ENCODE results near the gene RHBDD1.
A peak's percentile ranks its signal among the peaks of the same experiment; 100 is the strongest.
"Not testable (repeated sequence)": the region's sequence is repeated elsewhere in the genome, so short reads cannot be mapped to it uniquely, and the experiment has no call there.

Gene RHBDD1

DNA sequence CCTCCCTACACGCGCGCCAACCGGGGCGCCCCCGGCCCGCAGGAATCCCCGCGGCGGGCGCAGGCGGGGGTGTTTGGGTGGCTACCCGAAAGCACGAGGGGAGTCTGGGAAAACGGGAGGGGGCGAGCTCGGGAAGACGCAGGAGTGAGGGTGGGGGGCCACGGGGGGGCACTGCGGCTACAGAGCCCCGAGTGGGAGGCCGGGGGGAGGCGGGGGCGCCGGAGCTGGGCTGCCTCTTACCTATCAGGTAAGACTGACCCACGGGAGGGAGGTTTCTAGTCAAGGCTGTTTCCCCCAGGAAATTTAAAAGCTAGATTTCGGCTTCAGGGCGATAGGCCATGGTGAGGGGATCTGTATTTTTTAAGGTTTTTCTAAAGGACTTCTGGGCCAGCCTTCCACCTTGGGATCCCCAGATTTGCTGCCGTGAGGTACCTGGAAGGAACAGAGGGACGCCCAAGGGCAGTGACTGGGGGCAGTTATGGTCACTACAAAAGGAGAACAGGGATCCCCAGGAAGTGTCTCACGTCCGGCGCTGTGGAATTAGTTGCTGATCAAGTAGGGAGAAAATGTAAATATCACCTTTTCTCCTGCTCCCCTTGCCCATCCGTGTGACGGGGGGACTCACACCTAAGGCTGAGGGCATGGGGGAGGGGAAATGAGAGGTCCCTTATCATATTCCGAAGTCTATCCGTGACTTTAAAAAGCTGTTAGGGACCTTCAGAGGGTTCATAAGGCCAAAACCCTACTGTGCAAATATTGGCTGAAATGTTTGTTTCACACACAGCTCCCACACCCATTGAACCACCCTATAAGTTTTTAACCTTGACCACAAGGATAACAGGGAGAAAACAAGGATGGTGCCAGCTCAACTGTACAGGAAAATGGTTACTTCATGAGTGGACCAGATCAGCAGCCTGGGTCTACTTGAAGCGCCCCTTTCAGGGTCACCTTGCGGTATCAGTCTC, 35.6 kb upstream of the RHBDD1 start:
- no peak for DNase-seq

DNA sequence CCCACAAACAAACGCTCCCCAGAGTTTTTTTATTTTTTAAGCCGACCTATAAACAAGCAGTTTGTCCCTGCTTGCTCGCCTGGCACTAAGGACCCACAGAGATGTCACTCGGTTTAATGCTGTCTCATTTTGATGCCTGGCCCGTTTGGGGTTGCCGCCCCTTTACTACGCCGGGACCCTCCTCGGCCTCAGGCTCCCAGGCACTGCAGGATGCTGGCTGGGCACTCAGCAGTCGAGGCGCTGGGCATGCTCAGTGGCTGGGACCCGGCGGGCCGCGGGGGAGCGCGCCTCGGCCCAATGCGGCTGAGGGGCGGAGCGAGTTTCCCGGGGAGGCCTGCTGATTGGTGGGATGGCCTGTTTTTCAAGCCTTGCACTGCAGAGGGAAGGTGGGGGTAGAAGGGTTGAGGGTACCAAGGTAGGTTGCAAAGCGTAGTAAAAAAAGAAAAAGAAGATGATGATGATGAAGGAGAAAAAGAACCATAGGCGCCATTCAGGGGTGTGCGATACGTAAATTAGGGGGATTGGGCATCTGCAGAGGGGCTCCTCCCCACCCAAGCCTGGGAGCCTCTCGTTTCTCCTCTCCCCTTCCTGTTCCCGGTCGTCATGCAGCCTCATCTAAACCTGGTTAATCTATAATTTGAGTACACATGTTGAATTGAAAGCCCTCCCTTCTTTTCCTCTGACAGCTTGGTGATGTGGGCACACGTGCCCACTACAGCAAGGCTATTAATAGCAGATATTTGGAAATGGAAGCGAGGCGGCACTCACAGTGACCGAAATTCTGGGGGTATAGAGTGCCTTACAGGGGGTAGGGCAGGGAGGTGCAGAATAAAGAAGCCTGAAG, 34.7 kb upstream of the RHBDD1 start:
- DNase-seq, result no peak

GRCh38 chr2:226802573-226802972, 33.3 kb upstream of the RHBDD1 start:
- peak; percentile 83 to 87 for DNase-seq

DNA sequence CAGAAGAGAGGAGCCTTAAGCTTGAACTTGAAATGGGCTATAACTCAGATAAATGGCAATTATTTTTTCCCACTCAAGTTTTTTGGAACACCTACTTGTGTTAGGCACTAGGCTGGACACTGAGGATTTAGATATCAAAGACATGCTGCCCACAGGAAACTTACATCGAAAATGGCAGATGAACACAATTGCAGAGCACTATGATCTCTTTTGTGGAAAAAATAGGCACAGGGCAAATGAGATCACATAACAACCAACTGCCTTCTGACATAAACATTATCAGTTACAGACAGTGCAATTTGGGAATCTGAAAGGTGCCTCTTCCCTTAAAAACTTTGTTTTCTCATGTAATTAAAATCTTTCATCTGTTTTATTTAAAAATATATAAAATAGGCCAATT, 32.4 kb upstream of the RHBDD1 start:
- no peak for DNase-seq

DNA sequence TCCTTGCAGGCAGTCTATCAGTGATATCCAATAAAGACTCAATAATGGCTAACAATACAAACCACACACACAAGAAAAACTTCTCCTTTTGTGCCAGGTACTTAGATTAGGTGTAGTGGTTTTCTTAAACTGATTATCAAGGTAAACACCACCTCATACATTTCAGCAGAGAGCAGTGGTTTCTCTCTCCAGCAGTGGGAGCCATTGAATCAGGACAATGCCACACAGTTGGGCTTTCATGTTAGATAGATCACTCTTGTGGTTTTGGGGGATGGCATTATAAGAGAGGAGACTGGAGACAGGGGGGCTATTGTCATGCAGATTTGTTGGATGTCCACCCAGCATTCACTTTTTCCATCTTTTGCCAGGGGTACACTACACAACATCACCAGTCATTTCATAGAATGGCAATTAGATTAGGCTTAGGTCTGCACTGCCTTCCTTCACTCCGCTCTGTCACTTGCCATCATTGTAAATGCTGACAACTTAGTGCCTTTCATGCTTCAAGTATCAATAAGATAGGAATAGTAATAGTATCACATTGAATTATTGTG, 22.6 kb upstream of the RHBDD1 start:
- DNase-seq, result no peak

GRCh38 chr2:226818930-226819329, 16.9 kb upstream of the RHBDD1 start:
- no peak for DNase-seq

- DNase-seq, result no peak
Observed at GRCh38 chr2:226825056-226825455, 10.8 kb upstream of the RHBDD1 start.

DNA sequence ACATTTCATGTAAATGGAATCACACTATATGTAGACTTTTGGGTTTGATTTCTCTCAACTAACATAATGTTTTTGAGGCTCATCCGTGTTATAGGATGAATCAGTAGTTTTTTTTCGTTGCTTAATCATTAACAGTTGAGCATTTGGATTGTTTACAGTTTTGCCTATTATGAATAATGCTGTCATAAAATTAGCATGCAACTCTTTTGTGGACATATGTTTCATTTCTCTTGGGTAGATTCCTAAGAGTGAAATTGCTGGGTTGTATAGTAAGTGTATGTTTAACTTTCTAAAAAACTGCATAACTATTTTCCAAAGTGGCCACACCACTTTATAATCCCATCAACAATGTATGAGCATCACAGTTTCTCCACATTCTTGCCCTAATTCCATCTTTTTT, 7.7 kb upstream of the RHBDD1 start:
- DNase-seq, result no peak

DNA sequence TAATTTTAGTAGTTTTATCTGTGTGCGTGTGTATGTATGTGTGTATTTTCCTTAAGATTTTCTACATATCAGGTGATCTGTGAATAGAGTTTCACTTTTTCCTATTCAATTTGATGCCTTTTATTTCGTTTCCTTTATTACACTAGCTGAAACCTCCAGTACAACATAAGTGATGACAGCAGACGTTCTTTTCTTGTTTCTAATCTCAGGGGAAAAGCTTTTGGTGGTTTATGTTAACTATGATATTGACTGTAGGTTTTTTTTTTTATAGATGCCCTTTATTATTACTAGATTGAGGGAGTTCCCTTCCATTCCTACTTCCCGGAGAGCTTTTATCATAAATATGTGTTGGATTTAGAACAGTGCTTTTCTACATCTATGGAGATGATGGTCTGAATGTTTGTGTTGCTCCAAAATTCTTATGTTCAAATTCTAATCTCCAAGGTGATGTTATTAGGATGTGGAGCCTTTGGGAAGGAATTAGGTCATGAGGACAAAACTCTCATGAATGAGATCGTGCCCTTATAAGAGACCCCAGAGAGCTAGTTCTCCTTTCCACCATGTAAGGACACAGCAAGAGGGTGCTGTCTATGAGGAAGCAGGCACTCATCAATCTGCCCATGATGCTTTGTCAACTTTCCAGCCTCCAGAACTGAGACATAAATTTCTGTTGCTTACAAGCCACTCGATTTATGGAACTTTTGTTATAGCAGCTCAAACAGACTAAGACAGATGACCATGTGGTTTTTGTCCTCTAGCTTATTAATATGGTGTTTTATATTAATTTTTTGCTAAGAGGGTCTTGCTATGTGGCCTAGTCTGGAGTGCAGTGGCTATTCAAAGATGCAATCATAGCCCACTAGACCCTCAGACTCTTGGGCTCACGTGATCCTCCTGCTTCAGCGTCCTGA, 5.9 kb upstream of the RHBDD1 start:
- no peak for DNase-seq

DNA sequence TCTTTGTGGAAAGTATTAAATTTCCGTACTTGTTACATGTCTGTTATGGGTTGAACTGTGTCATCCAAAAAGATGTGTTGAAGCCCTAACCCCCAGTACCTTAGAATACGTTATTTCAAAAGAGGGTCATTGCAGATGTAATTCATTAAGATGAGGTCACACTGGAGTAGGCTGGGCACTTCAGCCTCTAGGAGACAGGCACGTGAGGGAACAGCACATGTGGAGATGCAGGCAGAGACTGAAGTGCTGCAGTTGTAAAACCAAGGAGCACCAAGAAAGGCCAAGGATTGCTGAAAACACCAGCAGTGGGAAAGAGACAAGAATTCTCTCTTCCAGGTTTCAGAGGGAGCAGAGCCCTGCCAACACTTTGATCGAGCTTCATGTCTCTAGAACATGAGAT, 4.6 kb upstream of the RHBDD1 start:
- no peak for DNase-seq

DNA sequence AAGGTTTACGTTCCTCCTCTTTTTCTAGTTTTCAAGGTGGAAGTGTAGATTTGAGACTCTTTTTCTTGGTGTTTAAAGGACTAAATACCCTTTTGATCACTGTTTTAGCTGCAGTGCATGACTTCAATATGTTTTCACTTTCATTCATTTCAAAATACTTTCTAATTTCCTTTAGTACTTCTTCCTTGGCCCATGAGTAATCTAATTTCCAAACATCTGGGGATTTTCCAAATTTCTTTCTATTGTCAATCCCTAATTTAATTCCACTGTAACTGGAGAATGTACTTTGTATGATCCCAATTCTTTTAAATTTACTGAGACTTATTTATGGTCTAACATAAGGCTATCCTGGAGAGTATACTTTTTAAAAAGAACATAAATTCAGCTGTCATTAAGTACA, 3.8 kb upstream of the RHBDD1 start:
- DNase-seq, result no peak

DNA sequence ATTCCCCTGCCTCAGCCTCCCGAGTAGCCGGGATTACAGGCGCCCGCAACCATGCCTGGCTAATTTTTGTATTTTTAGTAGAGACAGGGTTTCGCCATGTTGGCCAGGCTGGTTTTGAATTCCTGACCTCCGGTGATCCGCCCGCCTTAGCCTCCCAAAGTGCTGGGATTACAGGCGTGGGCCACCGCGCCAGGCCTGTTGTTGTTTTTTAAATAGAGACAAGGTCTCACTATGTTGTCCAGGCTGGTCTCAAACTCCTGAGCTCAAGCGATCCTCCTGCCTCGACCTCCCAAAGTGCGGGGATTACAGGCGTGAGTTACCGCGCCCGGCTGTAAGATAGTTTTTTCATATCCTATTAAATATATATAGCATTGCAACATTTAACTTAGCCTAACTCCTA, 974 bp upstream of the RHBDD1 start:
- not testable (repeated sequence) for DNase-seq

- no peak for DNase-seq
Observed at GRCh38 chr2:226835420-226835795, 446 bp upstream of the RHBDD1 start.

- DNase-seq, result no peak
Observed at GRCh38 chr2:226836548-226836885, 663 bp downstream of the RHBDD1 start.

GRCh38 chr2:226837334-226837733, 1.5 kb downstream of the RHBDD1 start:
- DNase-seq, result no peak

DNA sequence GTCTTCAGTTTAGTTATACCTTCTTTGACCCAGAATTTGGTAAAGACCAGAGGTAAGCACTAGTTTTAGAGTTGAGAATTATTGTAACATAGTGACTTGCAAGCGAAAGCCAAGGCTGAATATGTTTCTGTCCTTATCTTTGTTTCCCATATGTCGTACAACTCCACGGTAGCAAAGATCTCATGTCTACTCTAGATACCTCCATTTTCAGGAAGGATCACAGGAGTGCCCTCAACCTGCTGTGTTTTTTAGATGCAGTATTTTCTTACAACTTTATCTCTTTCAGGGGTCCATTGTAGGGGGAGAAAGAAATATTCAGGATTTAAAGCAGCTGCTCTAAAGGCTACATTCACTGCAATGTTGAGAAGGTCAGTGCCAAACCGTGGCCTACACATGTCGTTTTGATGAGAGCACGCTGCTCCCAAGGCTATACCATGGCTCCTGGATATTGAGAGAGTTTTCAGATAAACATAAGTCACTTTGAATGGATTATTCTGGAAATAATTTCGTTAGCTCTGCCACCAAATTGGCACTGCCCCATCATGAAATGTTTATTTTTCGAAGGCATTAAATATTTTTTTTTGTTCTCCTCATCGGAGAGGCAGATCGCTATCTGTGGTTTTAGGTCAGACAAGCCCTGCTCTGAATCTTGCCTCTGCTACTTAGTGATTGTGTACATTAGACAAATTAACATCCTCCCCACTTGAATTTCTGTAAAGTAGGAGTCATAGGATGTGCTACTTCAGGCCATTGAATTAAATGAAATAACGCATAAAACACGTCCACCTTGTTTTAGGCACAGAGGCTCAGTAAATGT, 2.1 kb downstream of the RHBDD1 start:
- no peak for DNase-seq

GRCh38 chr2:226838722-226839121, 2.9 kb downstream of the RHBDD1 start:
- DNase-seq, result no peak

DNA sequence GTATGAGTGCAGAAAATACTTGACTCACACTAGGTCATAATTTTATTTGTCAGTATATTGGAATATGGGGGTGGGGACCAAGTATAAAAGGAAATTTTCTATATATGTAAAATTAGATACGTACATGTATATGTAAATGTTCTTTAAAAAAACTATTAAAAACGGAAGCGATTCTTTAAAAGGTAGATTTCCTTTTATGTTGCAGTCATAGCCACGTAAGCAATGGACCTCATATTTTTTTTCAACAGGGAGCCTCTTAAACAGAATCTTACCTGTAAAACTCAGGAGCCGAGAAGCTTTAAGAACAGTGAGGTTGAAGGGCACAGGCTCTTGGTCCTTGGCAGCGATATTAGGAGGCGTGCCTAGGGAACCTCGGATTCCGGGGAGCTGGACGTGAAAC, 3.3 kb downstream of the RHBDD1 start:
- DNase-seq, result no peak

DNA sequence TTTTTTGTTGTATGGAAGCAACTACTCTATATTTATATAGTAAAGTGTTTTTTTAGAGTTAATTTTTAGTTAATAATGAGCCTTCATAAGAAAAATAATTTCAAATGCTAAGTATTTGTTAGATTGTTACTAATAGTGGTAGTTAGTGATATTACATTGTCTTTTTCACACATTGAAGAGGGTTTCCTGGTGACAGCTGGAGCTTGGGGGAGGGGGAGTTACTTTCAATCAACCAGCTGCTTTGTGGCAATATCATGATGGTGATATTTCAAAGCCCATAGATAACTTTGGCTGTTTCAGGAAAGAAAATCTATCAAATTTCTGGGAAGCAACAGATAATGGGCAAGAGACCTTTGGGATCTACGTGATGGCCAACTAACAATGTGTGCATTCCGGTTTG, 4.1 kb downstream of the RHBDD1 start:
- DNase-seq, result no peak

- DNase-seq, result not testable (repeated sequence)
Observed at GRCh38 chr2:226843001-226843400, 7.1 kb downstream of the RHBDD1 start.

DNA sequence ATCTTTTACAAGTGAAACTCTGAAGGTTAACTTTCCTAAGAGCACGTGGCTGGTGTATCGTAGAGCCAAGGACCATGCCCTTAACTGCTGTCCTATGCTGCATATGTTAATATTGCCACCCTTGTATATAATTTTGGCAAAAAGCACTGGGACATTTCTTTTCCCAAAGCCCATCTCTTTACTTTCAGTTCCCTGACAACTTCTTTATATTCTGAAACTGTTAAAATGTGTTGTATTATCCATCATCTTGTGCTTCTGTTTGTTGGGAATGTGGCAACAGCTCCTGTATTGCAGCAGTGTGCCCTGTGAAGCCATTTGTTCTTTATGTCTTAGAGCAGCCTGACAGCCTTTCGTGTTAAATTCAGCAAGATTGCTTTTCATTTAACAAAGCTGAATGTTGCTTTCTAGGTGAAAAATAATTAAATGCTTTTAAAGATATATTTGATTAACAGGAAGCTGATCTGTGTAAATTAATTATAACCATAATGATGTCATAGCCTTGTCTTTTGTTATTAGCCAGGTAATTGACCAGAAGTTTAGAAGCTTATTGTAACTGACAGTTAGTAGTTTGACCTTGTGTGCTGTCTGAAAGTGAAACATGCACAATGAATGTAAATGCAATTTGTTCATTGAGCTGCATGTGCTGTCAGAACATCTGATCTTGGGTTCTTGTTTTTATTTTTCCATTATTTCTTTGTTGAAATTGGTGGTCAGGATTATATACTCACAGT, 9.7 kb downstream of the RHBDD1 start:
- no peak for DNase-seq
